Epithelial cell of prostate (primary cell): Measurements from ENCODE around the gene PROZ.
"Not testable (repeated sequence)": the region's sequence is repeated elsewhere in the genome, so short reads cannot be mapped to it uniquely, and the experiment has no call there.

ENCODE experiments used
- DNase-seq: peaks from one replicate; pipeline ENCODE4 v3.0.0-alpha.2; 2011; ENCODE audit warnings: low read depth, low spot score
- H3K27ac ChIP-seq: fragments of 450-650 bp; 2 replicates; pipeline ENCODE4 v1.5.1; 2017; ENCODE audit warnings: mild to moderate bottlenecking

The PROZ gene

GRCh38 chr13:113157929-113158747, at the start of gene PROZ:
PROZ (plus strand) TSS chr13:113158648; CDS start chr13:113158661, 13 bp downstream.
- H3K27ac ChIP-seq, result no peak within 1 kb of the TSS
- DNase-seq, result no peak

GRCh38 chr13:113109151-113110047, 49.0 kb upstream of the PROZ start:
- H3K27ac ChIP-seq, result no peak overlapping the region
- no peak for DNase-seq

GRCh38 chr13:113110048-113110851, 48.2 kb upstream of the PROZ start:
- no peak for DNase-seq
- no peak overlapping the region for H3K27ac ChIP-seq

- no peak for DNase-seq
- H3K27ac ChIP-seq, result no peak overlapping the region
Measured at GRCh38 chr13:113110852-113111315, 47.6 kb upstream of the PROZ start.

- not testable (repeated sequence) for DNase-seq, H3K27ac ChIP-seq
Measured at GRCh38 chr13:113111821-113112220, 46.6 kb upstream of the PROZ start.

GRCh38 chr13:113112475-113112874, 46.0 kb upstream of the PROZ start:
- DNase-seq, H3K27ac ChIP-seq: not testable (repeated sequence)

- no peak overlapping the region for H3K27ac ChIP-seq
- no peak for DNase-seq
Measured at GRCh38 chr13:113112893-113113845, 45.3 kb upstream of the PROZ start.

GRCh38 chr13:113113846-113114271, 44.6 kb upstream of the PROZ start:
- DNase-seq, result no peak
- no peak overlapping the region for H3K27ac ChIP-seq

- no peak overlapping the region for H3K27ac ChIP-seq
- DNase-seq, result no peak
Measured at GRCh38 chr13:113114511-113115362, 43.7 kb upstream of the PROZ start.

GRCh38 chr13:113115363-113116205, 42.9 kb upstream of the PROZ start:
- DNase-seq, result no peak
- no peak overlapping the region for H3K27ac ChIP-seq

GRCh38 chr13:113116206-113116800, 42.1 kb upstream of the PROZ start:
- no peak overlapping the region for H3K27ac ChIP-seq
- DNase-seq, result no peak

GRCh38 chr13:113116871-113117271, 41.6 kb upstream of the PROZ start:
- no peak for DNase-seq
- no peak overlapping the region for H3K27ac ChIP-seq

GRCh38 chr13:113117335-113117872, 41.0 kb upstream of the PROZ start:
- no peak overlapping the region for H3K27ac ChIP-seq
- DNase-seq, result no peak

- H3K27ac ChIP-seq, result no peak overlapping the region
- DNase-seq, result no peak
Measured at GRCh38 chr13:113117911-113118260, 40.6 kb upstream of the PROZ start.

- no peak overlapping the region for H3K27ac ChIP-seq
- no peak for DNase-seq
Measured at GRCh38 chr13:113118261-113119021, 40.0 kb upstream of the PROZ start.

GRCh38 chr13:113119166-113119821, 39.2 kb upstream of the PROZ start:
- no peak for DNase-seq
- no peak overlapping the region for H3K27ac ChIP-seq
